GM18907 (cell line): Measurements from ENCODE around the gene SP2.

Experiments used
- ATAC-seq: cut with Tn5 transposase; IDR thresholded peaks from one replicate; pipeline ENCODE4 v1.9.1; 2021; ENCODE audit warnings: mild to moderate bottlenecking, moderate library complexity; ENCODE audit not compliant: unreplicated experiment

The SP2 gene

DNA sequence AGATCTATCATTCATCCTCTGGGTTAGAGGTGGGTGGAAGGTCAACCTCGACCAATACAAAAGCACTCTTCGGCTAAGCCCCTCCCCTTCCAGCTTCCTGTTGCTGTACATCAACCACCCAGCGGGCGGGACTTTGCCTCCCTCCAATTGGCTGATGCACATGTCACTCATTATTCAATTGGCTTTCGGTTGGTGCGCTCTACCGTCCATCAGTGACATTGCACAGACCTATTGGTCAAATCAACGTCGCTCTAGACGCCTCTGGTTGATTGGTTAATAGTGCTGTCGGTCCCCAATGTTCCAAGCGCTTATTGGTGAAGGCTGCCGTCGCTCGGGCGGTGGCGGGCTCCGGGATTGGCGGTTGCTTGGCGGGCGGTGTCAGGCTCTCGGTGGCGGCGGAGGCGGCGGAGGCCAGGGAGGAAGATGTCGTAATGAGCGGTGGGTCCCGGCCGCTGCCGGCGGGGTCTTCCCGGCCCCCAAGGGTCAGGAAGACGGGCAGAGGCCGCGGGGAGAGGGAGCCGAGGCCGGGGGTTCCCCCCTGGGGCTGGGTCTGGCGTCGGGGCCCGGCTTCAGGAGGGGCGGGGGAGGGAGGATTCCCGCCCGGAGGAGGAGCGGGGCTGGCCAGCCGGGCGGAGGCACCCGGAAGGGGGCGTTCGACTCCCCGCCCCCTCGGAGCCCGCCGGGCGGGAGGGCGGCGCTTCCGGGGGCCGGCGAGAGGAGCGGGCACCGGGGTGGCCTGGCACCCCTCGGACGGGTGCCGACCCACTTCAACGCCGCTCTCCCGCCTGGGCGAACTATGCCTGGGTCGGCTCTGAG lies at the start of gene SP2:
Gene SP2, plus strand, starts transcription at position 381 of the 816 bp plus-strand sequence. Its CDS starts 51 bp downstream, at position 432.
- ATAC-seq, result peak; percentile 91

DNA sequence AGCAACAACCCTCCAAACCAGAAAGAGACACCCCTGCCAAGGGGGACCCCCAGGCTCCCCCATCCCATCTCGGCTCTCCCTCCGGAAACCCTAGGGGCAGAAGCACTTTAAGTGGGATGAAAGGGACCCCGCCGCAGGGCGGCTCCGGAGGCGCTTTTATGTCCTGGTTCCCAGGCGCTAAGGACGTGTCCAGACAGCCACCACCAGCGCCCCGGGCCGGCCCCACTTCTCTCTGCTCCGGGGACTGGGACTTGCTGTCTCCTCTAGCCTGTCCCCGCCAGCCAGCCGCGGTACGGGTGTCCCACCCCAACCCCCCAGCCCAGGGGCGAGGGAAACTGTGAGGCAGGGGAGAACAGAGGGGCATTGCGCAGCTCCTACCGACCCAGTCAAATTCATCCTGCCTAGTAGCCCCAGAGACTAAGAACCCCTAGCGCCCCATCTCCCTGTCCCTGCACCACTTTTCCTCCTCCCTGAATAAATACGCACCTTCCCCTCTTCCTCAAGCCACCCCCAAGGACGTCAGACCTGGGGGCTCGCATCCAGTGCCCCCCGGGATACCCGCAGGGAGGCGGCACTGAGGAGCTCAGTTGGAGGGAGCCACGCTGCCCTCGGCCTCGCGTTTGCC lies 49.2 kb upstream of the SP2 start:
- ATAC-seq, result no peak

DNA sequence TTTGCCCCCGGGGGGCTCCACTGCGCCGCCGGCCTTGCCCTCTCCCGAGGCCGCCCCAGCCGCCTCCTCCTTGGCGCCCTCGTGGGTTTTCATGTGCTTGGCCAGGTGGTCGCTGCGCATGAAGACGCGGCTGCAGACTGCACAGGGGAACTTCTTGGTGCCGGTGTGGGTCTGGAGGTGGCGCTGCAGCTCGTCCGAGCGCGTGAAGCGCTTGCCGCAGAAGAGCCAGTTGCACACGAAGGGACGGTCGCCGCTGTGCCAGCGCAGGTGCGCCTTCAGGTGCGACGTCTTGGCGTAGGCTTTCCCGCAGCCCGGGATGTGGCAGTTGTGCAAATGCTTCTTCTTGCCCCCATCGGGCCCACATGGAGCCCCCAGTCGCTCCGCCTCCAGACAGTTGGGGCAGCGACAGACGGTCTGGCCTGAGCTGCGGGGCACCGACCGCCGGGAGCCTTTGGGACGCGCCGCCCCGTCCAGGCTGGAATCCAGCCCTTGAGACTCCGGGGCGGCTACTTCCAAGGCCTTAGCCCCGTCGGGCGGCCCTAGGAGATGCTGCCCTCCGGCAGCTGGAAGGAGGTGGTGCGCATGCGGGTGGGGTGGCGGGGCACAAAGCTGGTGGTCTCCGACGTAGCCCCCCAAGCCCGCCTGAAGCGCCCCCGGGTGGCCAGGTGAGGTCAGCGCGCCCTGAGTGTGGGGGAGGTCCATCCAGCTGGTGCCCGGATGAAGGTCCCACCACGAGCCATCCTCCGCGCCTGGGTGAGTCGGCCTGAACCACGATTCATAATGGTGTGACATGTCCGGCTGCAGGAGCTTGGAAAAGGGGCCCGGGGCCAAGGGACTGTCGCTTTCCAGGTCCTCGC lies 48.5 kb upstream of the SP2 start:
- no peak for ATAC-seq

DNA sequence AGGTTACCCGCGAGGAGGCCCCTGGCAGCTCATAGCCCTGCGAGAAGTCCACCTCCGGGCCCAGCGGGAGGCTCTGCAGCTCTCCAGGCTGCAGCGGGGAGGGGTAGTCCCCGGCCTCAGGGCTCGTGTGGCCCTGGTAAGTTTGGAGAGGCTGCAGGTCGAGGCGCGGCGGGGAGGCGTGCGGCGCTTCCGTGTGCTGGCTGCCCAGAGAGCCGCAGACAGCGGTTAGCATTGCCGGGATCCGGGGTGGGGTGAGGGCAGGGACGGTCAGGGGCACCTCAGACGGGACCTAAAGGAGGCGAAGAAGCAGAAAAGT lies 47.9 kb upstream of the SP2 start:
- no peak for ATAC-seq

DNA sequence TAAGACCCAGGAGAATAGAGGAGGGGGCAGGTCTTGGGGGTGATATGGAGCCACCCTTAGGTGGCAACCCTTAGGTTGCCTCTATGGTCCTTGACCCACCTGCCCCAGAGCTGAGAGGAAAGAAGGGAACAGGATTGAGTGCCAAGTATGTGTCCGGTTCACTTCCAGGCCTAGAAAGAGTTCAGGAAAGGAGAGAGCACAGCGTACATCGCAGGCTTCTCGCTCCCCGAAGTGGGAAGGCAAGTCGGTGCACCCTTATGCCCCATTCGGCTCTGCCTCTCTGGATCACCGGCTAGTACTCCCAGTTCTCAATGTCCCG lies 45.7 kb upstream of the SP2 start:
- no peak for ATAC-seq

DNA sequence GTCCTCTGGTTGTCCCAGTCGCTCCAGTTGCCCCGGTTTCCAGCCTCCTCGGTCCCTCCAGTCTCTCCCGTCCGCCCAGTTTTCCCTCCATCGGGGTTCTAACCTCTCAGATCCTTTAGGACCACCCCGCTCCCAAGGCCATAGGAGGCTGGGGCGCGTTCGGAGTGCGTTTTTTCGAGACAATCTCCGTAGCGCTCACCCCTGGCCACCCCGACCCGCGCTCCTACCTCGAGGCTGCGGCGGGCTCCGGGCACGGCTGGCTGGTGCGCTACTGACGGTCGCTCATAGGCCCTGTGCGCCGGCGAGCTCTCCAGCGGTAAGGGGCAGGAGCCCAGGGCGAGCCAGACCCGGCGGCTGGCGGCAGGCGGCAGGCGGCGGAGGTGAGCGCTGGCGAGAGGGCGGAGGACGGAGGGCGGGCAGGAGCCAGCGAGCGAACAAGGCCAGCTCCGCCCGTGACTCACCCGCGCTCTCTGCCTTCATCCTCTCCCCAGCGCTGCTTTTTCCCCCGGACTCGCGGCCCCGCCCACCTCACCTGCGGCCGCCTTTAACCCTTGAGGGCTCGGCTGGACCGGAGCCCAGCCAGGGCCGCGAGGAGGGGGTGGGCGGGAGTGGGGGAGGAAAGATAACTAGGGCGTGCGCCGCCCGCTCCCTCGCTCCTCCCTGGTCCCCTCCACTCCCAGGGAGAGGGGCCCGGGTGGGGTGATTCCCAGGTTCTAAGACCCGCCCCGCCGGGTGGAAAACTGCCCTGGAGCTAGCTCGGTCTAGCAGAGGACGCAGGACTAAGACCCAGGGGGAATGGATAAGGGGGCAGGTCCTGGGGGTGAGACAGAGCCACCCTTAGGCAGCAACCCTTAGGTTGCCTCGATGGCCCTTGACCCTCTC lies 45.1 kb upstream of the SP2 start, which contains the start of gene SP6:
Gene SP6, minus strand, starts transcription at position 472 of the 882 bp plus-strand sequence. CDS start 2,734 bp downstream, outside the sequence.
- ATAC-seq, result no peak

DNA sequence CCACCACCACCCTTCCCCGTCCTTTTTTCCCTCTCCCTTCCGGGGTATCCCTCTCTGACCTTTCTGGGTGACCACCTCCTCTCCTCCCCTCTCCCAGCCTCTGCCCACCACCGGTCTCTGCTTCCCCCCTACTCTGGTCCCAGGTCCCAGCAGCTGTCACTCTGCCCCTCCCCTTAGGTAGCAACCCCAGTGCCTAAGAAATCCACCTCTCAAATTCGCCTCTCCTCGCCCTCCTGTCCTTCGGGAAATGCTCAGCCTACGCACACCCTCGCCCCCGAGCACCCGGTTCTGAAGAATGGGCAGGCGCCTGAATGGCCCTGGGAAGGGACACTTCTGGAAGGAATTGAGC lies 44.3 kb upstream of the SP2 start:
- ATAC-seq, result no peak

DNA sequence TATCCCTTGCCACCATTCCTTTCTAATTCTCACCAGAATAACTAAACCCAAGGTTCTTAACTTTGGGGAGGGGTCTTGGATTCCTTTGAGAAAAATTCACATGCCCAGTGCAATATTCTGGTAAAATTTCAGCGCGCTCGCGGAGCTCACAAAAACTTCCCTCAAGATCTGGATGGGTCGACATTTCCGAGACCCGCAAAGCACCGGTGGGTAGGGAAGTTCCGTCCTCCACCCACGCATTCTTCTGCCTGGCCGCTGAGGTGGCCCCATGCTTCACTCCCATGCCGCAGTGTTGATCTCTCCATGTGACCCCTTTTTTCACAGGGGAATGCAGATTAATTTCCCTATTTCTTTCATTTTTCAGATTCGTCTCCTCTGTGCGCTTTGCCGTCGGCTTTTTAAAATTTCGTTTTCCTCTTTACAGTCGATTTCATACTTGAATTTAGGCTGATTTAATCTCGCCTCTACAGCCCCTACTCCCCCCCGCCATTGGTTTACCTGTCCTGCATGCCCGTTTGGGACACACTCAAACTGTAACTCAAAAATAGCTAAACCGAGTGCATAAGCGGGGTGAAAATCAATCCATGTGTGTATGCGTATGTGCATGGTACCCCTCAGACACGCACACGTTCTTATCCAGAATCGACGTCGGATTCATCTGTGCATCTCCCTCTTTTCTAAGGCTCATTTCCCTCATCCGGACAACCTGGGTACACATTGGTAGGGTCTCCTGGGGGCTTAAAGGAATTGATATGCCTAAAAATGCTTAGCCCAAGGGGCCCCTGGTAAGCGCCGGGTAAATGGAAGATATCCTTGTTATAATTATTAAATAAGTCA lies 43.7 kb upstream of the SP2 start:
- no peak for ATAC-seq

DNA sequence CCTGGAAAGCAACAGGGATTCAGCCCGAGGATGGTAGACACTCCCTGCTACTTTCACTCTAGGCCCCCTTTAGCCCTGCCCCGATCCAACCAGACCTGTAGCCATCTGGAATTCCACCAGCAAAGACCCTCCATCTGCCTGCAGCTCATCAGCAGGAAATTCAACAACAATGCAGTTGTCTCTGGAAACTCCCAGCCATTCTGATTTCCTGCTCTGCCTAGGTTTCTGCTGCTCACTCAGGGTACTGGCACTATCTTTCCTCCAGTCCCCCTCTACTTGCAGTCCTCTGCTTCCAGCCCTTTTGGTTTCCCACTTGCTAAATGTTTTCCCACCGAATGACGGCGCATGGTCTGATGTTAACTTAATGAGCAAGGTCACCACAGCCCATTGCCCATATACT lies 42.4 kb upstream of the SP2 start:
- no peak for ATAC-seq

DNA sequence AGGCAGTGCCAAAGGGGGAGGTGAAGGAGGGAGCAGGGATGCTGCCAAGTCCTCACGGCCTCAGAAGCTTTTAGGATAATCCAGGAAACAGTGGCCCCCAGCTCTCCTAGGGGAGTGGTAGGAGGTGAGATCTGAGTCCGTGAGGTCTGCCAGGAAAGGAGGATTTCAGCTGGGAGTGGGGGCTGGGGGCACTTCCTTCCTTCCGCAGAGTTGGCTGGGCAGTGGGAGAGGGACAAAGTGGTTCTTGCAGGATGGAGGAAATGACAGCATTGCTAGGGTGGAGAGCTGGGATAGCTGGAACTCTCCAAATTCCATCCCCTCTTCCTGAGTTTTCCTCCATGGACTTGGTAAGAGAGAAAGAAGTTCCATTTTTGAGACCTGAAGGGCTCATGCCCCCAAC lies 40.3 kb upstream of the SP2 start:
- ATAC-seq, result no peak

DNA sequence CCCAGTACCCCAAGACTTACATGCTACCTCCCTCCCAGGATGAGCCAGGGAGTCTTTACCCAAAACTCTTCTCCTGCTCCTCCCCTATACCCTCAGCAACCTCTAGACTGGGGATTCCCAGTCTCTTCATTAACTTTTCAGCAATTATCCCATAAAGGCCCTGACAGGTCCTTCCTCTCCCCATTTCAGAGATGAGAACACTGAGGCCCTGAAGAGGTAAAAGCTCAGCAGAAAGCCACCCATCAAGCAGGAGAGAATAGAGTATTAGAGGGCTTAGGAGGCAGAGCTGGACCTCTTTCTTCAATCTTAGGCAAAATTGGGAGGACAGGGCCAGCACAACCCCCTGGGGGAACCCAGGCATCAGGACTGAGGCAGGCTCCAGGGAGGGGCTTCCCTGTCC lies 39.2 kb upstream of the SP2 start:
- ATAC-seq, result no peak

DNA sequence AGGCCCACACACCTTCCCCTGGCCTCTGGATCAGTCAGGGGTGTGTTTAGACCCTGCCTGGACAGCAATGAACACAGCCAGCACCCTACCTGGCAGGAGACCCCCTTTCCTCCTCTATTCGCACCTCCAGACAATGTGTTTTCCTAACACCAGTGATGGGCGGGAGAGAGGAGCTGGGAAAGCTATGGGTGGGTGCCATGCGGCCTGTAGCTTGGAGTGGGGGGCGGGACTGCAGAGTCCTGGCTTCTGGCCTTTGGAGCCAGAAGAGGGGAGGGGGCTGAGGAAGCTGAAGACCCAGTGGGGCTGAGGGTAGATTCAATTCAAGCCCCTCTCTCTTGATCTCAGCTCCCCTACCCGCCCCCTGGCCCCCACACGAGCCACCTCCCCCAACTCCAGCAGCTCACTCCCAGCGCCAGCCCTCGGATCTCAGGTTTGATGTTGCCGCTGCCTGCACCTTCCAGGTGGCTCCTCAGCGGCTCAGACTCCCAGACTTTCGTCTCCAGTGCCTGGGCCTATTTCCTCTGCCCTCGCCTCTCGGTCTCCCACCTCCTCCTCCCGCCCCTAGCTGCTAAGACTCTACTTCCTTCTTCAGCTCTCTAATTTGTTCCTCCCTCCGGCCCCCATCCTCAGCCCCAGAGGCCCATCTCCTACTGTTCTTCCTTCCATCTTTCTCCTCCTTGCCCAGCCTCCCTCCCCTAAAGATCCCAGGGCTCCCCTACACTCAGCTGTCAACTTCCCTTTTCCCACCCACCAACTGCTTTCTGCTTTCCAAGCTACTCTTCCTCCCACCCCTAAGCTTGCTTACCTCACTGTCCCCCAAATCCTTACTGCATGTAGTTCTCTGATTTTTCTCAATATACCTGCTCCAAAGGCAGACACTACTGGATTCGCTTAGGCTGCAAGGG lies 38.2 kb upstream of the SP2 start:
- no peak for ATAC-seq

DNA sequence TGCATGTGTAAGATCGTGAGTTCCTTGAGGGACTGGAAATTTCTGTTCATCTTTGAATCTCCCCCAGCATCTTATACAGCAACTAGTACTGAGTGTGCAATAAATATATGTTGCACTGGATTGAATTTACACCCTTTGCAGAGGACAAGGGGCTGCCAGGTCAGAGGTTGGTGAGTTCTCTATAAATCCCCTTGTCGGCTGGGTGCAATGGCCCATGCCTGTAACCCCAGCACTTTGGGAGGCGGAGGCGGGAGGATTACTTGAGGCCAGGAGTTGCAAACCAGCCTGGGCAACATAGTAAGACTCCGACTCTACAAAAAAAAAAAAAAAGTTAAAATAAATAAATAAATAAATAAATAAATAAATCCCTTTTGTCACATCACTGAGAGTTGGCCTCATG lies 35.6 kb upstream of the SP2 start:
- ATAC-seq, result no peak

DNA sequence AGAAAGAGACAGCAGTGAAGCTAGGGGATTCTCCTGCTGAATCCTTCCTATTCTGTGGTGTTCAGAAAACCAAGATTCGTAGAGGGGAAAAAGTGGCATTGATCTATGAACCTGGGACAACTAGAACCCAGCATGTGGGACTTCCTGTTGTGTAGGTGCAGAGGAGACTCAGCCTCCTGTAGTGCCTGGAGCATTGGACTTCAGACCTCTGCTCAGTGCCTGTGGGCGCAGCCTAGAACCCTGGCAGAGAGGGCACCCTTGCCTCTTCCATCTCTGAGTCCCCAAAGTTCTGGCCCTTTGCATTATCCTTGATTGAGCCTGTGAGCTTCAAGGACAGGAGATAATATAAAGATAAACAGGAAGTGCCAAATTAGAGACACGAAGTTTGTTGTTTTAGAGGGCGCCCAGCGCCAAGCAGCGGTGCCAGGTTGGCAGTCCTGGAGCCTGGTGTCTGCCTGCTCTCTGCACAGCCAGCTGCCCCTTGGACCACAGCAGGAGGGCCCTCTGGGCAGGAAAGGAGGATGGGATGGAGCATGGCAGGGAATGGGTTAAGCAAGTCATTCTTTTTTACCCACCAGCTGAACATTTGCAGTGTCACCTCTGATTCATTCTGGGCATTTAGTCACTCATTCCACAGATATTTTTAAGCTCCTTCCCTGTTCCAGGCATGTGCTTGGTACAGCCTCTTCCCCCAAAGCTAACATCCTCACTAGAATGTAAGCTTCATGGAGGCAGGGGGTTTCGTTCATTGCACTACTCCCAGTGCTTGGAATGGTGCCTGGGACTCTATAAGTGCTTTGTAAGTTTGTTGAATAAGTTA lies 33.2 kb upstream of the SP2 start:
- no peak for ATAC-seq

DNA sequence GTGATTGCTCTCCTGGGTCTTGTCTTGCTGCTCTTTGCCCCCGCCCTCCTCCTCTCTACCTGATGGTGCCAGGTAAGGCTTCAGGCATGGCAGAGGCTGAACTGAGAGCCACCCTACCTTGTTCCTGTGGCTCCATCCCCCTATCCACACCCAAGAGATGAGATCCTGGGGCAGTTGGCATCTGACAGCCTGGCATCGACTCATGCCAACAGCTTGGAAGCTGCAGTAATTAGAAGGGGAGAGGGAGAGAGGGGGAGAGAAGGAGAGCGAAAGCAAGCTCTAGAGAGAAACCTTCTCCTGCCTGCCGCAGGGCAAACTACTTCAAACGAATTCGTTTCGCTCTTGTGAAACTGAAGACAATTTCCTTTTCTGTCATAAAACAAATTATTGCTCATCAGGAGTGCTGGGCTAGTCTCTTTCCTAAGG lies 31.2 kb upstream of the SP2 start:
- no peak for ATAC-seq

DNA sequence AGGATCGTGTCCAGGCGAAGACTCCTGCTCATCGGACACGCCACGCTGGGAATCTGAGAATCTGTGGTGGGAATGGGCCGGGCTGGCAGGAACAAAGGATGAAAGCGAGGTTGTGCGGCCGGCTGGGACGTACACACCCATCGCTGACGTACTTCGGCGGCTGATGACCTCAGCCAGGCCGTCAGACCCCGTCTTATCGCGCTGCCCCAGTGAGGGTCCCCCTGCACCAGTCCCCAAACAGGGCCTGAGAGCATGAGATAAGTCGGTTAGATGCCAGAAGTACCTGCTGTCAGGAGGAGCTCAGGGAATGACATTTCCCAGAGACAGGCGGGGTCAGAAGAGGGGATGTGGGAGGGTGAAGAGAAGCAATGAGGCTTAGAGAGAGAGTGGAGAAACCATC lies 29.1 kb upstream of the SP2 start:
- no peak for ATAC-seq

DNA sequence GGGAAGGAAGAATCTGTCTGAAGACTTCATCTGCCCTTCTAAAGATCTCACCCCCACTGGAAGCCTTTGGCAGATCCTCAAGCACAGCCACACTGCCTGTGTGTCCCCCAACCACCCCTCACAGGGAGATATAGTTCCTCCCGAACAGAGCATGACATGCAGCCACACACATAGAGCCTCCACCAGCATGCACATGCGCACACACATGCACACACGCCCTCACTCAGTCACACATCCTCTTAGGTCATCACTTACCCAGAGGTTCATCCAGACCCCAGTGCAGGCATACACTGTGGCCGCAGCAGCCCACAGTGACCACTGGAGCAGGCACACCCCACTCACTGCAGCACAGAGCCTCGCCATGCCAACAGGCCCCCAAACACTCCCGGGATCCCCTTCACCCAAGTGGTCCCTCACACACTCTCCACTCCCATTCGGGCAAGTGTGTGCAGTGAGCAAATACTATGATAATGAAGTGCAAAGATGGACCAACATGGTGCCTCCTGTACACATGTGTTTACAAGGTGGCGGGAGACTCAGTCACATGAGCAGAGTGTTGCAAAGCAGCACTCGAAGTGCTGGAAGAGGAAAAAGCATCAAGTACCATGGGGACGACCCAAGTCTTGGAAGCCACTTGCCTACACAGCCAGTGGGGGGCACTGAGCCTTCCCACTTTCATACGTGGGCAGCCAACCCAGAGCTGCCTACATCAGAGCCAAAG lies 28.1 kb upstream of the SP2 start:
- ATAC-seq, result no peak

DNA sequence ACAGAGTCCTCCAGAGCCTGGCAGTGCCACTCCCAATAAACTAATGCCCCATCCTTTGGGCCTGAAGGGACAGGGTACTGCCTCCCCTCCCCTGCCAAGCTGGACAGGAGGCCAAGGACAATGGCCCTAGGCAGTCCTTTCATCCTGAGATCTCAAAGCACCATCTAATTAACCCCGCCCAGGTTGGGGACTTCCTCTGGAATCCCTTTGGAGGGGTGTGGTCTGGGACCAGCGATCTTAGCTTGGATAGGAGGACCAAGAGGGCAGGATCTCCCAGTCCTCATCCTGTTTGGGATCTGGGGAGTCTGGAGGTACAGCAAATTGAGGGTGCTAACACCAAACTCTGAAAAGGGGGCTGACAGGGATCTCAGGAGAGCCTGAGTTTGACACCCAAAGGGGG lies 26.9 kb upstream of the SP2 start:
- no peak for ATAC-seq
